Measurements from ENCODE around the gene SNX17. TPM values are rescaled to one million over a fixed set of nuclear protein-coding genes. Genes with fewer than 3 reads are reported as not detected.

SNX17 gene
- total and polyA plus RNA-seq, 2 of the 4 experiments (the other 2 are of a cell fraction) = 102 to 130 TPM

DNA sequence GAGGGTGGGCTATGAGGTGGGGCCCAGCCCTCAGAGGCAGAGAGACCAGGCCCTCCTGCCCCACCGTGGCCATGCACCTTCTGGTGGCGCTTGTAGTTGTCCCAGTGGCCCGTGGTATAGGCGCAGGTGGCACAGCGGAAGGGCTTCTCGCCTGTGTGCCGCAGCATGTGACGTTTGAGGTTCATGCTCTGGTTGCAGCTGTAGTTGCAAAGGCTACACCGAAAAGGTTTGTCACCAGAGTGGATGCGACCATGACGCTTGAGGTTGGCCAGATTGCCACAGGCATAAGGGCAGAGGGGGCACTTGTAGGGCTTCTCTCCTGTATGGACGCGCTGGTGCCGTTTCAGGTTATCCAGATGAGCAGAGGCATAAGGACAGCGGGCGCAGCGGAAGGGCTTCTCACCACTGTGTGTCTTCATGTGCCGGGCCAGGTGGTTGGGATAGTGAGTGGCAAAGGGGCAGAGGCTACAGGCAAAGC, 7.2 kb downstream of the SNX17 start:
- BruUV-seq (replicated peaks) = no TSS peak
- in situ Hi-C loops (cut with MboI; ENCODE audit: low sequenced_read_pairs) = no loop called here

More for the DNA sequence above, 7.2 kb downstream of the SNX17 start:
- H4K20me1 ChIP-seq (ENCODE audit: insufficient read depth, low read length) = peaks cover 21% of the 10 kb centered on the region; the same call in 1 of the 2 replicates
- intact Hi-C loops (cut with micrococcal nuclease) (no loop called here), dilution Hi-C loops (cut with HindIII; ENCODE audit: low sequenced_read_pairs, unreplicated experiment) (no loop called here)
- no peak overlapping the region for H3K9ac ChIP-seq (ENCODE audit: low read depth, low read length)
- no peak overlapping the region for H3K4me3 ChIP-seq (ENCODE audit: insufficient read depth, low read depth, low read length)
- H4K91ac ChIP-seq (ENCODE audit: insufficient read depth, low read depth, low read length) = no peak overlapping the region
- no peaks in the 10 kb centered on the region; the same call in 1 of the 2 replicates for H3K9me1 ChIP-seq (ENCODE audit: insufficient read depth, low read length)
- peaks cover 6% of the 10 kb centered on the region for H3K4me1 ChIP-seq (ENCODE audit: control insufficient read depth, insufficient read depth, low read length)
- H2AK9ac ChIP-seq (replicated peaks; ENCODE audit: low read depth, low read length, poor library complexity) = no peak overlapping the region
- no peak overlapping the region for H4K5ac ChIP-seq (ENCODE audit: low read depth, low read length)
- H3K23ac ChIP-seq (ENCODE audit: low read depth, low read length) = no peak overlapping the region
- WGBS, 2 experiments (ENCODE audit: extremely low coverage in 2 of 2, insufficient read length in 1 of 2) = 90% methylated on average over 11 of the region's 18 CpGs; no CpG with 5 or more reads in 1 of the 2 experiments
- no peak overlapping the region for H4K8ac ChIP-seq (ENCODE audit: low read depth in 2 of 2, low read length in 2 of 2)
- H3K9me3 ChIP-seq (ENCODE audit: control insufficient read depth, insufficient read depth, low read length) = no peaks in the 10 kb centered on the region
- H2BK20ac ChIP-seq (ENCODE audit: low read depth, low read length) = no peak overlapping the region
- H3K27me3 ChIP-seq (ENCODE audit: control insufficient read depth, insufficient read depth, low read length) = no peaks in the 10 kb centered on the region
- DNase-seq (no peak), ATAC-seq (ENCODE audit: low read depth) (no peak)
- TF ChIP-seq SMC3 (IDR thresholded peaks at IDR 0.05; ENCODE audit: low read depth, low read length) = no peak
- no peak for TF ChIP-seq POLR2A (IDR thresholded peaks at IDR 0.05; ENCODE audit: low read depth, low read length)
- TF ChIP-seq RAD21 (IDR thresholded peaks at IDR 0.05; ENCODE audit: low read length) = no peak
- TF ChIP-seq RFX5 (IDR thresholded peaks at IDR 0.05; ENCODE audit: low read depth, low read length) = no peak
- TF ChIP-seq MAZ (IDR thresholded peaks at IDR 0.05; ENCODE audit: borderline replicate concordance, low read depth, low read length) = no peak
- TF ChIP-seq, protein P1, sequence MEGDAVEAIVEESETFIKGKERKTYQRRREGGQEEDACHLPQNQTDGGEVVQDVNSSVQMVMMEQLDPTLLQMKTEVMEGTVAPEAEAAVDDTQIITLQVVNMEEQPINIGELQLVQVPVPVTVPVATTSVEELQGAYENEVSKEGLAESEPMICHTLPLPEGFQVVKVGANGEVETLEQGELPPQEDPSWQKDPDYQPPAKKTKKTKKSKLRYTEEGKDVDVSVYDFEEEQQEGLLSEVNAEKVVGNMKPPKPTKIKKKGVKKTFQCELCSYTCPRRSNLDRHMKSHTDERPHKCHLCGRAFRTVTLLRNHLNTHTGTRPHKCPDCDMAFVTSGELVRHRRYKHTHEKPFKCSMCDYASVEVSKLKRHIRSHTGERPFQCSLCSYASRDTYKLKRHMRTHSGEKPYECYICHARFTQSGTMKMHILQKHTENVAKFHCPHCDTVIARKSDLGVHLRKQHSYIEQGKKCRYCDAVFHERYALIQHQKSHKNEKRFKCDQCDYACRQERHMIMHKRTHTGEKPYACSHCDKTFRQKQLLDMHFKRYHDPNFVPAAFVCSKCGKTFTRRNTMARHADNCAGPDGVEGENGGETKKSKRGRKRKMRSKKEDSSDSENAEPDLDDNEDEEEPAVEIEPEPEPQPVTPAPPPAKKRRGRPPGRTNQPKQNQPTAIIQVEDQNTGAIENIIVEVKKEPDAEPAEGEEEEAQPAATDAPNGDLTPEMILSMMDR (conservative IDR thresholded peaks at IDR 0.05; ENCODE audit: low read depth, low read length) = no peak
- TF ChIP-seq, protein P2, sequence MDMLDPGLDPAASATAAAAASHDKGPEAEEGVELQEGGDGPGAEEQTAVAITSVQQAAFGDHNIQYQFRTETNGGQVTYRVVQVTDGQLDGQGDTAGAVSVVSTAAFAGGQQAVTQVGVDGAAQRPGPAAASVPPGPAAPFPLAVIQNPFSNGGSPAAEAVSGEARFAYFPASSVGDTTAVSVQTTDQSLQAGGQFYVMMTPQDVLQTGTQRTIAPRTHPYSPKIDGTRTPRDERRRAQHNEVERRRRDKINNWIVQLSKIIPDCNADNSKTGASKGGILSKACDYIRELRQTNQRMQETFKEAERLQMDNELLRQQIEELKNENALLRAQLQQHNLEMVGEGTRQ (IDR thresholded peaks at IDR 0.05; ENCODE audit: low read depth, low read length) = no peak
- no peak for TF ChIP-seq CEBPB (IDR thresholded peaks at IDR 0.05; ENCODE audit: low read depth, low read length)
- TF ChIP-seq BHLHE40 (IDR thresholded peaks at IDR 0.05; ENCODE audit: low read depth, low read length) = no peak
- TF ChIP-seq NFE2L2 (IDR thresholded peaks at IDR 0.05; ENCODE audit: low read depth, low read length) = no peak
- TF ChIP-seq RCOR1 (IDR thresholded peaks at IDR 0.05; ENCODE audit: insufficient replicate concordance, low read length) = no peak
- TF ChIP-seq, protein P3, sequence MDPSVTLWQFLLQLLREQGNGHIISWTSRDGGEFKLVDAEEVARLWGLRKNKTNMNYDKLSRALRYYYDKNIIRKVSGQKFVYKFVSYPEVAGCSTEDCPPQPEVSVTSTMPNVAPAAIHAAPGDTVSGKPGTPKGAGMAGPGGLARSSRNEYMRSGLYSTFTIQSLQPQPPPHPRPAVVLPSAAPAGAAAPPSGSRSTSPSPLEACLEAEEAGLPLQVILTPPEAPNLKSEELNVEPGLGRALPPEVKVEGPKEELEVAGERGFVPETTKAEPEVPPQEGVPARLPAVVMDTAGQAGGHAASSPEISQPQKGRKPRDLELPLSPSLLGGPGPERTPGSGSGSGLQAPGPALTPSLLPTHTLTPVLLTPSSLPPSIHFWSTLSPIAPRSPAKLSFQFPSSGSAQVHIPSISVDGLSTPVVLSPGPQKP (IDR thresholded peaks at IDR 0.05; ENCODE audit: borderline replicate concordance, low read depth, low read length) = no peak
- no peak for TF ChIP-seq MXI1 (IDR thresholded peaks at IDR 0.05; ENCODE audit: borderline replicate concordance, low read depth, low read length)
- ChIA-PET CTCF (no interaction called here), POLR2A (ENCODE audit: unreplicated experiment) (interaction anchor here (1.0 kb wide), 1 partner anchor 51 kb away, joined by 4 read pairs; no protein-coding TSS in a partner anchor)
- peaks cover 18 to 60% of the 10 kb centered on the region in 2 experiments; a peak in 3 of 4 replicates for H3K79me1 ChIP-seq (ENCODE audit: low read depth in 1 of 2, low read length in 2 of 2)
- H3K27ac ChIP-seq (ENCODE audit: insufficient read depth, low read length) = no peak overlapping the region
- no peak overlapping the region for H3K14ac ChIP-seq (replicated peaks; ENCODE audit: low read depth, low read length)
- H2BK15ac ChIP-seq (ENCODE audit: low read depth, low read length) = no peak overlapping the region
- H2AFZ ChIP-seq (replicated peaks; ENCODE audit: low read length, poor library complexity) = no peak overlapping the region
- no peak overlapping the region for H2BK5ac ChIP-seq (ENCODE audit: low read depth, low read length, poor library complexity, severe bottlenecking)
- H3K4me2 ChIP-seq (ENCODE audit: low read depth, low read length) = no peak overlapping the region
- H3K18ac ChIP-seq (ENCODE audit: low read depth, low read length) = no peak overlapping the region
- H3K4ac ChIP-seq (ENCODE audit: low read depth, low read length) = no peak overlapping the region
- H3K56ac ChIP-seq (ENCODE audit: extremely low read depth, insufficient read depth, low read length) = no peak overlapping the region
- H3K36me3 ChIP-seq (ENCODE audit: control insufficient read depth, insufficient read depth, low read length) = peaks cover 63% of the 10 kb centered on the region
- H2AK5ac ChIP-seq (ENCODE audit: low read depth, low read length) = no peak overlapping the region
- H2BK120ac ChIP-seq (ENCODE audit: low read depth, low read length) = no peak overlapping the region

All from IMR-90 (cell line).